Loucy (cell line): ENCODE data around the gene HCRT.

ENCODE experiments used
- H2AFZ ChIP-seq: fragments of 200-600 bp; sonication (generic); 2 replicates; pipeline ENCODE4 v1.6.0; 2016; ENCODE audit warnings: antibody characterized with exemption, mild to moderate bottlenecking, low read length, moderate library complexity
- H3F3A ChIP-seq: fragments of 200-600 bp; 2 replicates; pipeline ENCODE4 v1.6.0; 2016; ENCODE audit warnings: antibody characterized with exemption, low read depth, mild to moderate bottlenecking
- H3K27me3 ChIP-seq: fragments of 200-600 bp; sonication (generic); 2 replicates; pipeline ENCODE4 v1.6.1; 2014; ENCODE audit warnings: low read length, mild to moderate bottlenecking; ENCODE audit not compliant: insufficient read depth, poor library complexity, severe bottlenecking
- H3K36me3 ChIP-seq: fragments of 200-600 bp; sonication (generic); 2 replicates; pipeline ENCODE4 v1.6.1; 2016; ENCODE audit warnings: low read length; ENCODE audit not compliant: insufficient read depth
- H3K4me1 ChIP-seq: fragments of 200-600 bp; sonication (generic); 2 replicates; pipeline ENCODE4 v1.5.1; 2014; ENCODE audit warnings: low read length, mild to moderate bottlenecking; ENCODE audit not compliant: insufficient read depth, poor library complexity, severe bottlenecking
- H3K4me2 ChIP-seq: fragments of 200-600 bp; sonication (generic); 2 replicates; pipeline ENCODE4 v1.6.0; 2014; ENCODE audit warnings: antibody characterized with exemption, low read length, low read depth, mild to moderate bottlenecking; ENCODE audit not compliant: poor library complexity, severe bottlenecking
- H3K4me3 ChIP-seq: fragments of 200-600 bp; sonication (generic); 2 replicates; pipeline ENCODE4 v1.5.1; 2014; ENCODE audit warnings: low read length, mild to moderate bottlenecking, mixed read lengths; ENCODE audit not compliant: poor library complexity, severe bottlenecking
- H3K79me2 ChIP-seq: fragments of 200-600 bp; sonication (generic); 2 replicates; pipeline ENCODE4 v1.6.1; 2014; ENCODE audit warnings: low read length; ENCODE audit not compliant: insufficient read depth
- H3K9ac ChIP-seq: fragments of 200-600 bp; sonication (generic); 2 replicates; pipeline ENCODE4 v1.6.0; 2014; ENCODE audit warnings: mild to moderate bottlenecking, low read depth, low read length, moderate library complexity; ENCODE audit not compliant: poor library complexity, severe bottlenecking
- H3K9me2 ChIP-seq: fragments of 200-600 bp; sonication (generic); replicated peaks from 2 replicates; pipeline ENCODE4 v1.6.1; 2016; ENCODE audit warnings: low read depth, low read length, mixed read lengths
- H3K9me3 ChIP-seq: fragments of 200-600 bp; sonication (generic); 2 replicates; pipeline ENCODE4 v1.6.1; 2014; ENCODE audit warnings: mild to moderate bottlenecking, antibody characterized with exemption, low read length, low read depth; ENCODE audit not compliant: insufficient read depth
- H4K20me1 ChIP-seq: fragments of 200-600 bp; sonication (generic); 2 replicates; pipeline ENCODE4 v1.6.0; 2014; ENCODE audit warnings: antibody characterized with exemption, low read length, mild to moderate bottlenecking; ENCODE audit not compliant: insufficient read depth, poor library complexity, severe bottlenecking
- EZH2phosphoT487 ChIP-seq: fragments of 200-600 bp; IDR thresholded peaks from 2 replicates; pipeline ENCODE4 v1.6.1; 2018; ENCODE audit warnings: antibody characterized with exemption, mild to moderate bottlenecking, moderate library complexity, borderline replicate concordance
- TF ChIP-seq, protein P1 (sequence below): fragments of 200-600 bp; sonication (generic); conservative IDR thresholded peaks from 2 replicates; pipeline ENCODE4 v1.5.1; 2014; ENCODE audit warnings: mild to moderate bottlenecking, antibody characterized with exemption, low read length

The HCRT gene, protein sequence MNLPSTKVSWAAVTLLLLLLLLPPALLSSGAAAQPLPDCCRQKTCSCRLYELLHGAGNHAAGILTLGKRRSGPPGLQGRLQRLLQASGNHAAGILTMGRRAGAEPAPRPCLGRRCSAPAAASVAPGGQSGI

DNA sequence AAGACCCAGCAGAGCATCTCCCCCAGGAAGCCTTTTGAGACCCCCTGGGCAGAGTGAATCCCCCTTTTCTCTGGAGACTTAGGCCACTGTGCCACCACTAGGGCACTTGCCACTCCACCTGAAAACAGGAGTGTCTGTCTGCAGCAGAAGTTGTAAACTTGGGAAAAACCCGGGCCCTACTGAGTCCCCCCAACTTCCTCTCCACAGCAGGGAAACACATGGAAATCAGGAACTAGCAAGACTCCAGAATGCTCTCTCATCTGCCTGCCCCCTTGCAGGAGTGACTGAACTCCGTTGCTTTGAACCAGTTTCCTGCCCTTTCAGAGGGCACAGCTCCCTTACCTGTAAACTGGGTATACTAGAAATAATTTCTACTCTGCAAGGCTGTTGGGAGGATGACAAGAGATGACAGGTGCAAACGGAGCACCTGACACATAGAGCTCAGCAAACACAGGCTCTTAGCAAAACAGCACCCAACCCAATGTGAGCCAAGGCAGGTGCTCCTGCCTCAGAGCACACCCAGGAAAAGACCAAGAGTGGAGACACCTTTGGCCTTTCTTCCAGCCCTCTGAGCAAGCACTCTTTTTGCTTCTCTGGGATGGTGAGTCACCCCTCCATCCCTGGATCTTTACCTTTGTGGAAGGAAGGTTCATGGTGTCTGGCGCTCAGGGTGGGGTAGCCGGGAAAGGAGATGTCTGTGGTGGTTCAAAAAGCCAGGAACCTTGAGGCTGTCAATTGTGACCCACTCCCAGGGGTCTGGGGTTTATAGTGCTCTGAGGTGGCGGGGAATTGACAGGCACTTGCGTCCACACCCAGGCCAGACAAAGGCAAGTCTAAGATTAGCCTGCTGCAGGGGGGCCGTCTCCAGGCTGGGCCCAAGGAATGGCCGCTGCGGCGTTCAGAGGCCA is at the start of gene HCRT:
Gene HCRT (minus strand): TSS at position 740 of the 908 bp plus-strand sequence. CDS start 87 bp downstream, at position 653.
- peak within 1 kb of the TSS; percentile 84; the same call in 1 of the 2 replicates for H2AFZ ChIP-seq
- H4K20me1 ChIP-seq = no peaks in the 10 kb centered on the region
- peaks cover 15% of the 10 kb centered on the region for H3K4me1 ChIP-seq
- TF ChIP-seq EZH2phosphoT487 = no peak
- TF ChIP-seq, protein P1, sequence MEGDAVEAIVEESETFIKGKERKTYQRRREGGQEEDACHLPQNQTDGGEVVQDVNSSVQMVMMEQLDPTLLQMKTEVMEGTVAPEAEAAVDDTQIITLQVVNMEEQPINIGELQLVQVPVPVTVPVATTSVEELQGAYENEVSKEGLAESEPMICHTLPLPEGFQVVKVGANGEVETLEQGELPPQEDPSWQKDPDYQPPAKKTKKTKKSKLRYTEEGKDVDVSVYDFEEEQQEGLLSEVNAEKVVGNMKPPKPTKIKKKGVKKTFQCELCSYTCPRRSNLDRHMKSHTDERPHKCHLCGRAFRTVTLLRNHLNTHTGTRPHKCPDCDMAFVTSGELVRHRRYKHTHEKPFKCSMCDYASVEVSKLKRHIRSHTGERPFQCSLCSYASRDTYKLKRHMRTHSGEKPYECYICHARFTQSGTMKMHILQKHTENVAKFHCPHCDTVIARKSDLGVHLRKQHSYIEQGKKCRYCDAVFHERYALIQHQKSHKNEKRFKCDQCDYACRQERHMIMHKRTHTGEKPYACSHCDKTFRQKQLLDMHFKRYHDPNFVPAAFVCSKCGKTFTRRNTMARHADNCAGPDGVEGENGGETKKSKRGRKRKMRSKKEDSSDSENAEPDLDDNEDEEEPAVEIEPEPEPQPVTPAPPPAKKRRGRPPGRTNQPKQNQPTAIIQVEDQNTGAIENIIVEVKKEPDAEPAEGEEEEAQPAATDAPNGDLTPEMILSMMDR = no peak
- H3F3A ChIP-seq = no peaks in the 10 kb centered on the region
- no peaks in the 10 kb centered on the region for H3K9me3 ChIP-seq
- H3K4me3 ChIP-seq = peak within 1 kb of the TSS; percentile 76
- H3K27me3 ChIP-seq = no peaks in the 10 kb centered on the region
- H3K9me2 ChIP-seq = no peaks in the 10 kb centered on the region
- H3K9ac ChIP-seq = peak within 1 kb of the TSS; percentile 37
- H3K4me2 ChIP-seq = peak within 1 kb of the TSS; percentile 84
- no peaks in the 10 kb centered on the region for H3K36me3 ChIP-seq
- no peaks in the 10 kb centered on the region; the same call in 1 of the 2 replicates for H3K79me2 ChIP-seq

DNA sequence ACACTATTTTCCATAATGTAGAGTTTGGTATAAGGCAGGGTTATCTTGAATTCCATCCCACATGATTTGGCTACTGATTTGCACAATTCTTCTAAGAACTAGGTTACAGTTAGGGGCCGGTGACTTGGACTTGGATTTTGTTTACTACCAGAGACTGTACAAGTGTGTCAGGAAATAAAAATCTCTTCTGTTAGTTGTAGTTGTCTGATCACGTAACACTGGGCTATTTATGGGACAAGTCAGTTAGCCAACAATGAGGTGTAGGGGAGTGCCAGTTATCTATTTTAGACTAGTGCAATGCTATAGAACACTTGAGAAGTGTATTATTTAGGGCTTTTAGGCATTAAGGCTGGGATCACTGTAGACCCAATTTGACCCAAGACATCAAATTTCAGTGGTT is 48.7 kb upstream of the HCRT start:
- Histone ChIP-seq H3K4me1 (no peaks in the 10 kb centered on the region), H2AFZ (no peak overlapping the region), H3K4me2 (no peak overlapping the region), H4K20me1 (peaks cover 34% of the 10 kb centered on the region), H3K9me3 (no peaks in the 10 kb centered on the region), H3K27me3 (no peaks in the 10 kb centered on the region), H3K79me2 (peaks cover 89% of the 10 kb centered on the region), H3K9me2 (no peaks in the 10 kb centered on the region), H3K36me3 (peaks cover 26% of the 10 kb centered on the region; the same call in 1 of the 2 replicates), H3K9ac (no peak overlapping the region), H3K4me3 (no peak overlapping the region), H3F3A (no peaks in the 10 kb centered on the region)
- TF ChIP-seq, protein P1 = no peak
- TF ChIP-seq EZH2phosphoT487 = no peak

DNA sequence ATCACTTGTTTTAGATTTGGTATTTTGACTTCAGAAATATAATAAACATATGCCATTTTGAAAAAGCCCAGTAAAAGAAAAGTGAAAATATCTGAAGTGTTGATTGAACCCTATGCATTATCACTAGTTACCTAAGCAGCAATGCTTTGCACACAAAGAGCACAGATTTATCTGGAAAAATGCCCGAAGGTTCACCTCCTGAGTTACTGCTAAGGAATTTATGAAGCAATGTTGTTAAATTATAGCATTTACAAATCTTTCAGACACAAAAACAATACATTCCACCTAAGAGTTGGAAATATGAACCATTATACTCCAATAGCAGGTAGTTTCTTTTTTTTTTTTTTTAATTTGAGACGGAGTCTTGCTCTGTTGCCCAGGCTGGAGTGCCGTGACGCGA is 47.9 kb upstream of the HCRT start:
- Histone ChIP-seq H2AFZ (no peak overlapping the region), H3F3A (no peaks in the 10 kb centered on the region), H3K9me2 (no peaks in the 10 kb centered on the region), H3K27me3 (no peaks in the 10 kb centered on the region), H3K4me2 (no peak overlapping the region), H3K79me2 (peaks cover 87% of the 10 kb centered on the region), H3K9me3 (no peaks in the 10 kb centered on the region), H3K9ac (no peak overlapping the region), H3K4me3 (no peak overlapping the region), H3K36me3 (peaks cover 33% of the 10 kb centered on the region; the same call in 1 of the 2 replicates), H4K20me1 (peaks cover 31% of the 10 kb centered on the region), H3K4me1 (no peaks in the 10 kb centered on the region)
- TF ChIP-seq EZH2phosphoT487 = no peak
- TF ChIP-seq, protein P1 = no peak
